Lung (tissue), 12 donors: ENCODE results near the gene HES3. TPM values are rescaled to one million over a fixed set of nuclear protein-coding genes. Genes with fewer than 3 reads are reported as not detected.

ENCODE experiments used
- ATAC-seq: fragments of 200-7000 bp; cut with Tn5 transposase; one replicate; pipeline ENCODE4 v1.9.1; 2020; ENCODE audit warnings: moderate number of reproducible peaks; ENCODE audit not compliant: insufficient read depth, low FRiP score
- DNase-seq, 3 donors: peaks; one replicate each; pipeline ENCODE4 v3.0.0-alpha.2; 2013 to 2017
- H3K27ac ChIP-seq, 2 donors: one replicate each; pipeline ENCODE4 v1.5.1; 2013; ENCODE audit warnings: mild to moderate bottlenecking in 2 of 2, moderate library complexity in 2 of 2, control low read depth in 1 of 2, inconsistent platforms in 1 of 2, low read depth in 1 of 2, low read length in 1 of 2
- H3K27me3 ChIP-seq, 3 donors: one replicate each; pipeline ENCODE4 v1.5.1; 2013; ENCODE audit warnings: low read length in 2 of 3; ENCODE audit not compliant: control insufficient read depth in 3 of 3, insufficient read depth in 3 of 3
- H3K36me3 ChIP-seq, 4 donors: one replicate each; pipeline ENCODE4 v1.5.1; 2013; ENCODE audit warnings: low read length in 4 of 4, mild to moderate bottlenecking in 1 of 4, moderate library complexity in 1 of 4; ENCODE audit not compliant: control insufficient read depth in 4 of 4, insufficient read depth in 4 of 4
- H3K4me1 ChIP-seq, 5 donors: one replicate each; pipeline ENCODE4 v1.5.1; 2013; ENCODE audit warnings: low read length in 5 of 5, mild to moderate bottlenecking in 2 of 5, moderate library complexity in 1 of 5; ENCODE audit not compliant: control insufficient read depth in 5 of 5, insufficient read depth in 5 of 5
- H3K4me3 ChIP-seq: one replicate; pipeline ENCODE4 v1.5.1; 2013; ENCODE audit warnings: mild to moderate bottlenecking, control low read depth, moderate library complexity
- H3K9ac ChIP-seq, 2 donors: one replicate each; pipeline ENCODE4 v1.5.1; 2013; ENCODE audit warnings: low read length in 2 of 2, control low read depth in 1 of 2; ENCODE audit not compliant: insufficient read depth in 1 of 2
- H3K9me3 ChIP-seq, 4 donors: one replicate each; pipeline ENCODE4 v1.5.1; 2013; ENCODE audit warnings: low read length in 3 of 4, mild to moderate bottlenecking in 1 of 4, moderate library complexity in 1 of 4; ENCODE audit not compliant: control insufficient read depth in 4 of 4, insufficient read depth in 3 of 4
- CTCF ChIP-seq: IDR thresholded peaks from 2 replicates; pipeline ENCODE4 v1.5.1; 2012; ENCODE audit warnings: mild to moderate bottlenecking; ENCODE audit errors: control extremely low read depth, extremely low read depth
- WGBS, 2 donors: extraction: QIAGEN DNeasy Blood & Tissue Kit; methylation state at CpG; one replicate each; pipeline ENCODE4 v1.1.7; 2013; 5-methylcytosine and 5-hydroxymethylcytosine counted together
- polyA plus RNA-seq, 2 donors: library from polyadenylated mRNA; stranded (reverse); fragments of 200-250 nt; gene quantifications; one replicate each; pipeline ENCODE4 v1.2.1, GENCODE V29; 2013
- total RNA-seq, 2 donors: library from RNA; depleted of rRNA in 1 of 2; stranded (reverse); fragments of >200 nt in 1 of 2; gene quantifications; one replicate each; pipeline ENCODE4 v1.2.1, GENCODE V29; 2014 to 2021
- donor health status: control.
- donor health status: control.
- donor health status: Bipolar disorder and iron deficiency.
- donor health status: healthy.
- donor health status: DM: yes; HTN: yes; CAD: no.

Gene HES3
- total and polyA plus RNA-seq, 4 donors, result not detected

- Histone ChIP-seq H3K27ac (no peak overlapping the region), H3K4me3 (no peak overlapping the region), H3K9ac (no peak overlapping the region), H3K27me3 (peaks cover 11 to 31% (median 22%) of the 10 kb centered on the region in 3 donors), H3K9me3 (peaks cover 0 to 2% (median 0%) of the 10 kb centered on the region in 4 donors), H3K4me1 (peaks cover 2 to 21% (median 6%) of the 10 kb centered on the region in 5 donors), H3K36me3 (peaks cover 3 to 8% (median 7%) of the 10 kb centered on the region in 4 donors)
- no peak for ATAC-seq
- no peak for DNase-seq
- WGBS, 2 donors, result 95 to 99% methylated on average over 4 of the region's 4 CpGs
- no peak for TF ChIP-seq CTCF
These were observed 6.9 kb upstream of the HES3 start for GRCh38 chr1:6237093-6237492.

- Histone ChIP-seq H3K9ac (no peak overlapping the region), H3K4me3 (no peak overlapping the region), H3K27me3 (peaks cover 13 to 46% (median 38%) of the 10 kb centered on the region in 3 donors), H3K36me3 (no peaks in the 10 kb centered on the region), H3K9me3 (peaks cover 0 to 2% (median 0%) of the 10 kb centered on the region in 4 donors), H3K4me1 (peaks cover 2 to 21% (median 6%) of the 10 kb centered on the region in 5 donors), H3K27ac (no peak overlapping the region)
- ATAC-seq, result no peak
- DNase-seq, result no peak
- WGBS, 2 donors, result 24 to 28% methylated on average over 7 of the region's 7 CpGs
- no peak for TF ChIP-seq CTCF
These were observed 4.7 kb upstream of the HES3 start for GRCh38 chr1:6239213-6239752.

- DNase-seq, result no peak
- no peak for TF ChIP-seq CTCF
- Histone ChIP-seq H3K9ac (no peak overlapping the region), H3K4me3 (no peak overlapping the region), H3K27ac (no peak overlapping the region), H3K9me3 (peaks cover 0 to 2% (median 0%) of the 10 kb centered on the region in 4 donors), H3K4me1 (peaks cover 0 to 12% (median 4%) of the 10 kb centered on the region in 5 donors), H3K27me3 (peaks cover 16 to 51% (median 43%) of the 10 kb centered on the region in 3 donors), H3K36me3 (no peaks in the 10 kb centered on the region)
- ATAC-seq, result no peak
- WGBS, 2 donors, result 26 to 43% methylated on average over 17 of the region's 17 CpGs
These were observed 3.8 kb upstream of the HES3 start for GRCh38 chr1:6239950-6240768.
